HG03457 (cell line): Measurements from ENCODE around the gene TMEM131.
"Not testable (repeated sequence)": the region's sequence is repeated elsewhere in the genome, so short reads cannot be mapped to it uniquely, and the experiment has no call there.

Experiments used
- ATAC-seq: cut with Tn5 transposase; IDR thresholded peaks from one replicate; pipeline ENCODE4 v1.9.1; 2021; ENCODE audit warnings: moderate number of reproducible peaks; ENCODE audit not compliant: unreplicated experiment

The TMEM131 gene

GRCh38 chr2:97714950-97715652 lies 280.6 kb downstream of the TMEM131 start:
- ATAC-seq = no peak

GRCh38 chr2:97714084-97714949 lies 281.4 kb downstream of the TMEM131 start:
- no peak for ATAC-seq

- ATAC-seq = no peak
Observed at GRCh38 chr2:97713296-97714083, 282.3 kb downstream of the TMEM131 start, which contains the start of gene ZAP70. TSS of gene ZAP70 (plus strand) at chr2:97713576. CDS start at chr2:97724037, 10,461 bp downstream.

GRCh38 chr2:97712693-97713295 lies 283.0 kb downstream of the TMEM131 start:
- ATAC-seq = no peak

GRCh38 chr2:97712175-97712574 lies 283.6 kb downstream of the TMEM131 start:
- not testable (repeated sequence) for ATAC-seq

GRCh38 chr2:97711394-97711711 lies 284.4 kb downstream of the TMEM131 start:
- no peak for ATAC-seq

GRCh38 chr2:97708608-97709007 lies 287.1 kb downstream of the TMEM131 start:
- no peak for ATAC-seq

- ATAC-seq = no peak
Observed at GRCh38 chr2:97708048-97708380, 287.7 kb downstream of the TMEM131 start.

GRCh38 chr2:97707362-97708047 lies 288.2 kb downstream of the TMEM131 start:
- ATAC-seq = no peak

- ATAC-seq = no peak
Observed at GRCh38 chr2:97706708-97707345, 288.9 kb downstream of the TMEM131 start.
